Measurements from ENCODE around the gene SETSIP.
"Not testable (repeated sequence)": the region's sequence is repeated elsewhere in the genome, so short reads cannot be mapped to it uniquely, and the experiment has no call there.

SETSIP gene

GRCh38 chr1:92051948-92052347 lies 23.3 kb downstream of the SETSIP start:
- no peak for DNase-seq (ENCODE audit: low read depth)

GRCh38 chr1:92045766-92046495 lies 29.3 kb downstream of the SETSIP start:
- DNase-seq (ENCODE audit: low read depth): no peak

- DNase-seq (ENCODE audit: low read depth): no peak
Observed at GRCh38 chr1:92043621-92044020, 31.6 kb downstream of the SETSIP start.

- DNase-seq (ENCODE audit: low read depth): no peak
Observed at GRCh38 chr1:92040971-92041370, 34.2 kb downstream of the SETSIP start.

- peak; percentile 34 for DNase-seq (ENCODE audit: low read depth)
Observed at GRCh38 chr1:92038695-92039346, 36.4 kb downstream of the SETSIP start.

GRCh38 chr1:92037400-92037799 lies 37.8 kb downstream of the SETSIP start:
- peak; percentile 23 for DNase-seq (ENCODE audit: low read depth)

GRCh38 chr1:92031281-92032110 lies 43.7 kb downstream of the SETSIP start:
- no peak for DNase-seq (ENCODE audit: low read depth)

GRCh38 chr1:92030656-92031107 lies 44.5 kb downstream of the SETSIP start:
- DNase-seq (ENCODE audit: low read depth): peak; percentile 58

- peak; percentile 10 for DNase-seq (ENCODE audit: low read depth)
Observed at GRCh38 chr1:92029241-92029922, 45.8 kb downstream of the SETSIP start.

GRCh38 chr1:92026806-92027205 lies 48.4 kb downstream of the SETSIP start:
- no peak for DNase-seq (ENCODE audit: low read depth)

GRCh38 chr1:92026042-92026441 lies 49.2 kb downstream of the SETSIP start:
- DNase-seq (ENCODE audit: low read depth): not testable (repeated sequence)
